ENCODE measurements around the gene GALNT9.
"Not testable (repeated sequence)": the region's sequence is repeated elsewhere in the genome, so short reads cannot be mapped to it uniquely, and the experiment has no call there.

Gene GALNT9

DNA sequence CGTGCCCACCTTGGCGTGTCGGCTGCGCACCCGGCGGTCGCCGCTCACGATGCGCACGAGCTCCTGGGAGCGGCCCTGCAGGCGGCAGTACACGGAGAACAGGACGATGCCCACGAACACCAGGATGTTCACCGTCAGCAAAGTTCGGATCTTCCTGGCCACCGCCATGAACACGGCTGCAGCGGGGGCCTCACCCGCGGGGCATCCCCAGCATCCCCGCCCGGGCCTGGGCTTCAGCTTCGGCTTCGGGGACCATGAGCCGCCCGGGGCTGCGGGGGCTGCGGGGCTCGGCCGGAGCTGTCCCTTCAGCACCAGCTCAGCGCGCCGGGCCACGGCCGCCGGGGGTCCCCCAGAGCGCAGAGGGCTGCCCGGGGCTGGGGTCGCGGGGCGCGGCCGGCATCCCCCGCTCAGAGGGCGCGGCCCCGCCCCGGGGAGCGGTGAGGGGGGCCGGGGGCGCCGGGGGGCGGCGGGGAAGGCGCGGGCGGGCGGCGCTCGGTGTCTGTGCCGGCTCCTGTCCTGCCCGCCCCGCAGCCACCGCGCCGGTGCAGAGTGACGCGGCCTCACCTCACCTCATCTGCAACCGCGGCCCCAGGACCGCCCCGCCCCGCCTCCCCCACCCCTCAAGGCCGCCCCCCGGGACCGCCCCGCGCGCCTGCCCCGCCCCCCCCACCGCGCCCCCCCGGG, at the start of gene GALNT9:
Gene GALNT9, minus strand, starts transcription at position 554 of the 684 bp plus-strand sequence. Its CDS starts 386 bp downstream, at position 168.
- DNase-seq: no peak

DNA sequence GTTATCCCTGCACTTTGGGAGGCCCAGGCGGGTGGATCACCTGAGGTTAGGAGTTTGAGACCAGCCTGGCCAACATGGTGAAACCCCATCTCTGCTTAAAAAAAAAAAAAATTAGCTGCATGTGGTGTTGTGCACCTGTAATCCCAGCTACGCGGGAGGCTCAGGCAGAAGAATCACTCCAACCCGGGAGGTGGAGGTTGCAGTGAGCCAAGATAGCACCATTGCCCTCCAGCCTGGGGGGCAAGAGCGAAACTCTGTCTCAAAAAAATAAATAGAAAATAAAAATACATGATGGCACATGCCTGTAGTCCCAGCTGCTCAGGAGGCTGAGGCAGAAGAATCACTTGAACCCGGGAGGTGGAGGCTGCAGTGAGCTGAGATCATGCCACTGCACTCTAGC, 49.7 kb upstream of the GALNT9 start:
- DNase-seq: not testable (repeated sequence)

DNA sequence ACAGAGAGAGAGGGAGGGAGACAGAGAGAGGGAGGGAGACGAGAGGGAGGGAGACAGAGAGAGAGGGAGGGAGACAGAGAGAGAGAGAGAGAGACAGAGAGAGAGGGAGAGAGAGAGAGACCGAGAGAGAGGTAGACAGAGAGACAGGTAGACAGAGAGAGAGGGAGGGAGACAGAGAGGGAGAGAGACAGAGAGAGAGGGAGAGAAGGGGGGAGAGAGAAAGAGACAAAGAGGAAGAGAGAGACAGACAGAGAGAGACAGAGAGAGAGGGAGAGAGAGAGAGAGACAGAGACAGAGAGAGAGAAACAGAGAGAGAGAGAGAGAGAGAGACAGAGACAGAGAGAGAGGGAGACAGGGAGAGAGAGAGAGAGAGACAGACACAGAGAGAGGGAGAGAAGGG, 47.8 kb upstream of the GALNT9 start:
- DNase-seq: no peak

DNA sequence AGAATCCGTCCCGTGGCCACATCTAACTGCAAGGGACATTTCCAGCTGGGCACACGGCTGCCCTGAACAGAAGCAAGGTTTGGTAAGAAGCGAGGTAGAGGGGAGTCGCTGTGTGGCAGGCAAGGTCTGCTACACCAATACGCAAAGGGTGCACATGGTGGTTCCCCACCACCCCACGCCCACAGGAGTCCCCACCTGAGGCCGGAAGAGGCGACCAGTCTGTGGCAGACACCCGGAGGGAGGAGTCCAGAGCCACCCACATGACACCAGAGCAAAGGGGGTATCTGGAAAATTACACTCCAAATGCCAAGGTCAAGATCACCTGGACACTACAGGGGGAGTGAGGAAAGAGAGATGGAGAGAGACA, 47.1 kb upstream of the GALNT9 start:
- no peak for DNase-seq

DNA sequence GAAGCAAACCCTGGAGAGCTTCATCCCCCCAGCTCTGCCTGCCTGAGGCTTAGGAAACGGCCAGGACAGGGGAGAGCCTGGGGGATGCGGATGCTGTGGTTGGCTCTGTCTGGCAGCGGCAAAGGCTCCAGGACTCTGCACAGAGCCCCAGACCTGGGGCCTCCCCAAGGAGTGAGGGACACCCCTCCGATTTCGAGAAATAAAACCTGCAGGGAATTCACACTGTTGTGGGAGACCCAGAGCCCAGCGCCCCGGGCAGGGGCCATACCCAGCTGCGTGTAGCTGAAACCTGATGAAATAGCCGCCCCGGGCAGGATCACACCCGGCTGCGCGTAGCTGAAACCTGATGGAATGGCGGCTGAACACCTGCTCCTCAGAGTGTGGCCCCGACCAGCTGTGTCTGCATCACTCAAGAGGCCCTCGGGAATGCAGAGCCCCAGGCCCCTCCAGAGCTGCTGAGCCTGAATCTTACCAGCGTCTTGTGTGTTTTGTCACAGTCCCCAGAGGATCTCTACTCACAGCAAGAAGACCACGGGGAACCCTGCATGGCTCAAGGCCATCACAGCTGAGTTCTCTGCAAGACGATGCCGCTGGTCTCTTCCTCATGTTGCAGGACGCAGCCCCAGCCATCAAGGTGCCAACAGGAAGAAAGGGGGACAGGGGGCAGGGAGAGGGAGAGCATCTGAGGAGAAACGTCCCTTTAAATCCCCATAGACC, 46.5 kb upstream of the GALNT9 start:
- DNase-seq: no peak

DNA sequence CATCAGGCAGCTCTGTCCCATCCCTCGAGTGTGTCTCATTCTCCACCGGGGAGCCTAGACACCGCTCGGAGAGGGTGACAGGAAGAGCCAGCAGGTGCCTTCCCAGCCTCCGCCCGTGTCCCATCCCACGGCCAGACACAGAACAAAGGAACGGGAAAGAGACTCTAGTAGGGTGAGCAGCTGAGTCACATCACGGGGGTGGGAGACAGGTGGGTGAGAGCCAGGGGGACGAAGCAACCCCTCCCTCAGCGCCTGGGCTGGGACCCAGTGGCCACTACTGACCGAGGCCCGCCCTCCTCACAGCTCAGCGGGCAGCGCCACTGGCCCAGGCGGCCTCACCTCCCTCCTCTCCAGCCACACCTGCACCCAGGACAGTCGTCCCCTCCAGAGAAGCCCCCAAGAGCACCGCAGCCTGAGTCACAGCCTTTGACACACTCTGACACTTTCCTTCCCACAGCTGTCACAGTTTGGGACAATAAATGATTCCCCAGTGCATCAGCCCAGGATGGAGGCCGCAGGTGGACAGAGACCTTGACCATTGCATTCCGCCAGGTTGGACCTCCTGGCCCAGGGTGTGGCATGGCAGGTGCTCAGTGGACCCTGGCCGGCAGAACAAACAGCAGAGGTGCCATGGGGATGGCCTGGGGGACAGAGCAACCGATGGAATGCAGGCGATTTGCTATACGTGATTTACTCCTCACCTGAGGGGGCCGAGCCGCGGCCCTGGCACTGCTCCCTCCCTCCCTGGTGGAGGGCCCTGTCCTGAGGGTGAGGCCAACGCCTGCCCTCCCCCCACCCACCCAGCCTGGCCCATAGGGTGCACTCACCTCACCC, 45.4 kb upstream of the GALNT9 start:
- DNase-seq: no peak

DNA sequence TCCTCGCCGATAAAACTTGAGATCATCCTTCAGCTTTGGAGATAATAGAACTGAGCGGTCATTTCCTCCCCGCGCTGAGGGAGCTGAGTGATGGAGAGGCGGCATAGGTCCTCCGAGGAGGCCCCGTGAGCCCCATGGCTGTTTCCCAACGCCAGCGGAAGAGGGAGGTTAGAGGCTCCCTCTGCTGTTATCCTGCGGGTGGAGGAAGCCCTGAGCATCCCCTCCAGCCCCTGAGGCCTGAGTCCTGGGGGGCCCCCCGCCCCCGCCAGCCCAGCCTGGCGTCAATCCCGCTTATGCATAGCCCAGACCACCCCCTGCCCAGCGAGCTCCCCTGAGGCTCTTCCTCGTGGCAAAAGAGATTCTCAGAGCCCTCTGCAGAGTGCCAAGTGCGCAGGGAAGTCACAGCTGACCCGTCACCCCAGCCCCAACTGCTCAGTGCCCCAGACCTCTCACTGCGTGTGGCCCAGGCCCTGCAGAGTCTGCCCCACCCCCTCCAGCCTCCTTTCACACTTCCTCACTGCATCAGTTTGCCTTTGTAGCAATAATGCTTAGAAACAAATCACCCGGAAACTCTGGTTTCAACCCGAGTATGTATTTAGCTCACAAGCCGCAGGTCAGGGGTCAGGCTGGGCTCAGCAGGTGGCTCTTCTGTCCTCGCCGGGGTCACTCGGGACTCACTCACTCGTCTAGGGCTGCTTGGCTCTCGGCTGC, 44.7 kb upstream of the GALNT9 start:
- no peak for DNase-seq

DNA sequence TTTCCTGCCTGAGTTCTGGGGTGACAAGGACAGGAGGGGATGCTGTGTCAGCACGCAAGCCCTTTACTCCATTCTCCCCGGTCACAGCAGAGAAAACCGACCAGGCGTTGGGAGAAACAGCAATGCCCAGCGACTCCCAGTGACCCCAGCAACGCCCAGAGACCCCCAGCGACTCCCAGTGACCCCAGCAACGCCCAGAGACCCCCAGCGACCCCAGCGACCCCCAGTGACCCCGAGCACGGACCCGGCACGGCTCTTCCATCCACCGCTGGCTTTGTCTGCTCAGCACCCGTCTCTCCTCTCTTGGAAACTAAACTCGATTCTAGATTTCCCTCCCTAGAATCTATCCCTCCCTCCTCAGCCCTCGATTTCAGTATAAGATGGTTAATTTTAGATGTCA, 38.5 kb upstream of the GALNT9 start:
- DNase-seq: no peak

DNA sequence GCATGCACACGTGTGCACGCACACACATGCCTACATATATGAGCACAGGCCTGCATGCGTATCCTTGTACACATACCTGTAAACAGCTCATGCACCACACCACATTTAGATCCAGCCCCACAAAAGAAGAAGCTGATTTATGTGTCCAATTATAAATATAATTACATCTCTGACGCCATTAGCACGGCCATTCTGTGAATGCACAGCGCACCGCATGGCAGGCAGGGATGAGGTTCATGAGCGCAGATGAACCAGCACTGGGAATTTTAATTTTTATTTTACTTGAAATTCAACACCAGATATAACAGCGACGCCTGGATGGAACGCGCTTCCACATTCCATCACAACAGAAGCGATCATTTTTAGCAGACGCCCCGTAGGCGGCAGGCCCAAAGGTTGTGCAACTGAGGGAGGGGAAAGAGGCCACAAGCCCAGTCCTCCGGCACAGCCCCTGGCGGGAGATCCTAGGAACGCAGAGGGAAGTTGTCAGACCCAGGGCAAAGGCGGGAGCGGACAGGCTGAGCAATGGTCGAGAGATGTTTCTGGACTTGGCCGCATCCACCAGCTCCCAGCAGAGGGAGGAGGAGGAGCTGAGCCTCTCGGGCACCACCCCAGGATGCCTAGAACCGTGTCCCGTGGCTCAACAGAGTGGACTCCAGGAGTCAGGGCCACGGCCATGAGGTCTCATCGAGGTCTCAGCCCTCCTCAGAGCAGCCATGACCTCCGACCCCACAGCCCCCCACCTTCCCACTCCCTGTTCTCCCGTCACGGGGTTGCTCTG, 37.9 kb upstream of the GALNT9 start:
- DNase-seq: no peak

DNA sequence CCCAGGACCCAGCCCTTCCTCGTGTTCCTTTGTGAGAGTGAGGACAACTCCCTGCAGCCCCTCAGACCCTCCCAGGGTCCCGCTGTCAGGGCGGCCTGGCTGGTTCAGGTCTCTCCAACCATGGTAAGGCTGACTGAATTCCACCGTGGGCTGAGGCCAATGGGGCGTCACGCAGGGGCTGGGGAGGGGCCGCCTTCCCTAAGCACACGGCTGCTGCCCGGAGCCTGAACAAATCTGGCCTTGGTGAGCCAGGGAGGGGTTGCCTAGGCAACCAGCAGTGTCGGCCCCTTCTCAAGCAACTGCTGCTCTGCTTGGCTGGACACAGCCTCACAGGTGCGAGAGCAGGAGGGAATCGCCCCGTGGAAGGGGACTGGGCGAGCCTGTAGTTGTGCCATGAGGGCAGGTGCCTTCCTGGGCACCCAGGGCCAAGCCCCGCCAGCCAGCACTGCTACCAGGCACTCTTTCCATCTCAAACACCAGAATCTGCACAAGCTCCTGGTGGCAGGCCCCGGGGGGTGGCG, 37.0 kb upstream of the GALNT9 start:
- DNase-seq: no peak

DNA sequence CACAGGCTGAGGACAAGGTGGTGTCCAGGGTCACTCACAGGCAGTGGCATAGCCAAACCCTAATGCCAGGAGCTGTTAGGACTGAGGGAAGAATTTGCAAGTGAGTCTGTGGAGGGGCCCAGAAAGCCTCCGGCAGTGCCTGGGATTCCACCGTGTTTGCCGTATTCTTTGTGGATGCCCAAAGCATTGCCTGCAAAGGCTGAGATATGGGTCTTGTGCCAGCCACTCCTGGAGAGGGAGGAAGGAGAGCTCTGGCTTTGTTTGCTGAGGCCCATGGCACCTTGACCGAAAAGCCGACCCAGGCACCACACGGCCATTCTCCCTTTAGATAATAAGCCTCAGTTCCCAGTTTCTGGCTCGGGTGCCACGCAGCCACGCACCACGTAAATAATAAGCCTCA, 35.8 kb upstream of the GALNT9 start:
- no peak for DNase-seq

DNA sequence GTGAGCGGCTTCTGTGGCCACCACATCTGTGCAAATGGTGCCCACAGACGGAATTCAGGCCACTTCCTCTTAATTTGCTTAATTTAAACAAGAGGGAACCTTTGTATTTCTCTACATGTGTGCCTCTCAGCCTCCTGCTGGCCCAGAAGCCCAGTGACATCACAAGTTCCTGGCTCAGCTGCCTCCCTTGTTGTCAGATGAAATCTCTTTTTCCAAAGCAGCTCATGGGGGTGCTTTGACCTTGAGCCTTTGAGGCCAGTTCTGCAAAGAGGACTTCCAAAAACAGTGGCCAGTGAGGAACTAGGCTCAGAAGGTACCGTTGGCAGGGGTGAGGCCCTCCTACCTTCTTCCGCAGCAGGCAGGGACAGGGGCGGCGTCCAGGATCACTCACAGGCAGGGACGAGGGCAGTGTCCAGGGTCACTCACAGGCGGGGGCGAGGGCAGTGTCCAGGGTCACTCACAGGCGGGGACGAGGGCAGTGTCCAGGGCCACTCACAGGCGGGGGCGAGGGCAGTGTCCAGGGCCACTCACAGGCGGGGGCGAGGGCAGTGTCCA, 35.0 kb upstream of the GALNT9 start:
- DNase-seq: no peak

DNA sequence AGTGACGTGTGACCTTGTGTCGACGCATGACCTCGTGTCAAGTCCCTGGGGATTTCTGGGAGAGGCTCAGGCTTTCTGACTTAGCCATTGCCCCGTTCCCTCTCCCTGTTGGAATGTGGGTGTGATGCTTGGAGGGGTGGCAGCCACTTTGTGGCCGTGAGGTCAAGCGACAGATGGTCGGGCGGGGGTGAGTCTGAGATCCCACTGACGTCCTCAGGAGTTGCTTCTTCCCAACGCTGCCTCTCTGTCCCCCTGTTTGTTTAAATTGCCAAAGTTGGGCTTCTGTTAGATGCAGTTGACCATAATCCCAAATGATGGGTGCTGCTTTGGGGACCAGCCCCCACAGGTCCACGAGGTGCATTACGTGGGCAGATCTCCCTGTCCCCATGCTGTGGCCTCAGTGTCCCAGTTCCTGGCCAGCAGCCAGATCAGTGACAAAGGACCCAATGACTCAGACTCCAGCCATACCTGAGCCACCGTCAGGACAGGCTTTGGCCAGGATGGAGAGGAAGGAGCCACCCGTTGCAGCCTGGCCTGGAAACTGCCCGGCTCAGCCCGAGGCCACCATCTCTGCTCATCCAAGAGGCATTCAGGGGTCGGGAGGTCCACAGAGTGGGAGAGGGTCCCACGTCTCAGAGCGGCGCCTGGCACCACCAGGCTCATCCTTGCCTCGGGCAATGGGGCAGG, 34.4 kb upstream of the GALNT9 start:
- DNase-seq: no peak

DNA sequence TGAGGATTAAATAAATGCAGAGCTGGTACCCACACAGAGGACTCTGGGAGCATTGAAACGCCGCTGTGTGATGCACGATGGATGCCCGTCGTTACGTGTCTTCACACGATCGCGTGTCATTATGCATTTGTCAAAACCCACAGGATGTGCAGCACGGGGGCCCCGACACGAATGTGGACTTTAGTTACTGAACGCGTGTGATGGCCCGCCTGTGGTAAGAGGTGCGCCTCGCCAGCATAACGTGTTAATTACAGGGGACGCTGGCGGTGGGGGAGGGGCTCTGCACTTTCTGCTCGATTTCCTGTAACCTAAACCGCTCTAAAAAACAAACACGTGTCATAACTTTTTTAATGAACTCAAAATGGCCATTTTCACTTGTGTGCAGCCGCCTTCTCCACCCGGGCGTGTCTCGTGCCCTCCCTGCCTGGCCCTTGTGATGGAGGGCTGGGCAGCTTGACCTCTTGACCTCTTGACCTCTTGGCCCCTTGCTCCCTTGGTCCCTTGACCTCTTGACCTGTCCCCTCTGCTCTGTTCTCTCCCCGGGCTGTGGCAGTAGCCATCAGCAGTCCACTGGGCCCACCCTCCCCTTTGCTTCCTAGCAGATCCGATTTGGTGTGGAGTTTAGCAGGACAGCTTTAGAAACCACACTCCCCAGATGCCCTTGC, 33.7 kb upstream of the GALNT9 start:
- no peak for DNase-seq

DNA sequence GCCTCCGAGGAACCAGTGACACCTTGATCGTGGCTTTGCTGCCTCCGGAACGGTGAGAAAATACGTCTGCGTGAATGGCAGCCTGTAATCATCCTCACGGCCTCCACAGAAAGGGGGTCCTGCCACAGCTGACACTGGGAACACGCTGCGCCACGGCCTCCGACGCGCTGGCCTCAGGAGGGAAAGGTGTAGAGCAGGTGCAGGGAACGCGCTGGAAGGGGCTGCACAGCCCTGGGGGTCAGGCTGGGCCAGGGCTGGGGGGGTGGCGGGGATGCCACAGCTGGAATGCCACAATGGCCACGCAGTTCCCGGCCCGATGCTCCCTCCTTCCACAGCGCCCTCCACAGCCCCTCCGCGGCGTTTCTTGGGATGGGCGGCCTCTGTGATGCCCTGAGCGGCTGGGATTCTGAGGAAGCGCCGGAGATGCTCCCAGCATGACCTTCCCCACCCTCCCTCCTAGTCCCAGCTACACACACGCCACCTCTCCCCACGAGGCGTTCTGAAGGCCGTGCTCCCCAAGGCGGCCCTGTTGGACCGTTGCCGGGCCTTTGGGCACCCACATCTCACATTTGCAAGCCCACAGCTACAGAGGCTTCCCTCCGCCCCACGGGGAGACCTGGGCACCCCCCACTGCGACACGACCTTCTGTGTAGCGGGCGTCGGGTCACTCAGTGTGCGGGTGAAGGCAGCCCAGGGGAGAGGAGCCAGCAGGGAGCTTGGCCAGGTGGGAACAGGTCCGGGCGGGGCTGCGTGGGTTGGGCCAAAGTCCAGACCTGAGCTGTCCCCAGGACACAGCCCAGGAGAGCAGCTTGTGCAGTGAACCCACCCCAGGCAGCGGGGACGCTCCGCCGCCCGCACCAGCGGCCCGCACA, 31.8 kb upstream of the GALNT9 start:
- no peak for DNase-seq

DNA sequence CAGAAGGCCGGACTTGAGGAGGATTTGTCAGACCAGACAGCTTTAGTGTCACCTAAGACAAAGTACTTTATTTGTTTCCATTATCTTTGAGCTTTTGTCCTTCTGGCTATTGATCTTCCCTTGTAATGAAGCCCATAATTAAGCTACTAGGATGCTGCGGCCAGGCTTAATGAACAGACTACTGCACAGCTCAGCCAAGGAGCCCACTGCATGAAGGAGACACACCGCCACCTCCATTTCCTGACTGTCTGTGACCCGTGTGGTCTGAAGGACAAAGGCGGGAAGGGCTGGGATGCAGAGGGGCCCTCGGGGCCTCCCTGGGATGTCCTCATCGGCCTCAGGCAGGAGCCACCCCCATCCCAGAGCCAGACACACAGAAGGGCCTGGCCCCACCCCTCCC, 31.0 kb upstream of the GALNT9 start:
- no peak for DNase-seq

DNA sequence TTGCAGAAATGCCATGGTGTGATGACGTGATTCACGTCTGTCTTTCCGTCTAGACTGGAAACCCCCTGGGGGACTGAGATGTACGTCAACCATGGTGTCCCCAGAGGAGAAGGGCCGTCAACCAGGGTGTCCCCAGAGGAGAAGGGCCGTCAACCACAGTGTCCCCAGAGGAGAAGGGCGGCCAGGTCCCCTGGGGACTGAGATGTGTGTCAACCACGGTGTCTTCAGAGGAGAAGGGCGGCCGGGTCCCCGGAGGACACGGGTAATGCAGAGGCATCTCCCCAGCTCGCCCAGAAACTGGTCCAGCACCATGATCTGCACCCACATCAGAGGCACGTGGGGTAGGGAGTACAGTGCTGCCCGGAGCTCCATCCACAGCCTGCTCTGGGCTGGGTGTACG, 30.6 kb upstream of the GALNT9 start:
- no peak for DNase-seq

DNA sequence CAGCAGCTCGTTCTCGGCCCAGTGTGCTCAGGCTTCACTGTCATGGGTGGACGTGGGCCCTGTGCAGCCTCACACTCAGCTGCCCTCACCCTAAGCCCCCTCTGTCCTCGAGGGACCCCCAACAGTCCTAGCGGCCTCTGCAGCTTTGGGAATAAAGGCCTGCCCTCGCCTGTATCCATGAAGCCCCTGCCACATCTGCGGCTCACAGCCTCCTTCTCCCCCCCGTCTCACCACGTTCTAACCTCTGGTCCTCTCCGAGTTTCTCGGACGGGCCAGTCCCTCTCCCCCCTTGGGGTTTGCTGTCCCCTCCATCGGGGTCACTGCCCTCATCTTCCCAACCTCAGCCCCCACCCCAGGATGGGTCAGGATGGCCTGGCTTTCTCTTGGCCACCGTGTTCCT, 30.2 kb upstream of the GALNT9 start:
- no peak for DNase-seq

Measured in inflammatory macrophage treated with lipopolysaccharide for 1 hour (primary cell).